ENCODE results near the gene LANCL1. TPM values are rescaled to one million over a fixed set of nuclear protein-coding genes. Genes with fewer than 3 reads are reported as not detected.
"Not testable (repeated sequence)": the region's sequence is repeated elsewhere in the genome, so short reads cannot be mapped to it uniquely, and the experiment has no call there.

LANCL1 gene
- total and polyA plus RNA-seq, 3 experiments from 2014 or later = 22.1 to 35.0 (median 32.7) TPM

DNA sequence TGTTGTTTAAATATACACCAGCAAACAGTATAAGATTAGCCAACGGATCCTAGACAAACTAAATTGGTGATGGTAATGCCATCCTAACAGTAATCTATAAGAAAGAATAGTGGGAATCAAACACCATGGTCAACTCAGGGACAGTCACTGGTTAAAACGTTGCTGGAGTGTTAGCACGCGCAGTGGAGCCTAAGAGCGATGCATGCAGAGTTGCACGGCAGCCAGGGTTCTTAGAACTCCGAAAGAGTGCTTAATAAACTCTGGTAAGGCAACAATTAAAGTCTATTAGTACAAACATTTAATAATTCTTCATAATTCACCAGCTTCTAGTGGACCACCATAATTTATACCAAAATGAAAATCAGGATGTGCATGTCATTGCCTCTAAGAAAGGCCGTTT is 22.2 kb downstream of the LANCL1 start:
- H3K27me3 ChIP-seq (ENCODE audit: insufficient read depth, low read length, poor library complexity, severe bottlenecking) = no peaks in the 10 kb centered on the region
- Mint-ChIP-seq H3K27ac (peak overlapping the region in 1 of 8 donors; percentile 13), H3K9me3 (peaks cover 0 to 8% (median 2%) of the 10 kb centered on the region in 5 donors), H3K27me3 (no peaks in the 10 kb centered on the region), H3K4me1 (peaks cover 22 to 37% (median 29%) of the 10 kb centered on the region in 3 donors), H3K4me3 (no peak overlapping the region), H3K36me3 (peaks cover 55 to 87% (median 57%) of the 10 kb centered on the region in 3 donors)
- H3K9me3 ChIP-seq (ENCODE audit: low read length) = no peaks in the 10 kb centered on the region
- no peak for DNase-seq
- ChIA-PET POLR2A (no interaction called here), CTCF (no interaction called here)
- H3K36me3 ChIP-seq (ENCODE audit: insufficient read depth, low read length) = peaks cover 4% of the 10 kb centered on the region
- H3K4me1 ChIP-seq (ENCODE audit: insufficient read depth, low read length) = no peaks in the 10 kb centered on the region
- no peak overlapping the region for H3K27ac ChIP-seq (ENCODE audit: low read depth, low read length)
- no peak overlapping the region for H3K4me3 ChIP-seq (ENCODE audit: low read length)

DNA sequence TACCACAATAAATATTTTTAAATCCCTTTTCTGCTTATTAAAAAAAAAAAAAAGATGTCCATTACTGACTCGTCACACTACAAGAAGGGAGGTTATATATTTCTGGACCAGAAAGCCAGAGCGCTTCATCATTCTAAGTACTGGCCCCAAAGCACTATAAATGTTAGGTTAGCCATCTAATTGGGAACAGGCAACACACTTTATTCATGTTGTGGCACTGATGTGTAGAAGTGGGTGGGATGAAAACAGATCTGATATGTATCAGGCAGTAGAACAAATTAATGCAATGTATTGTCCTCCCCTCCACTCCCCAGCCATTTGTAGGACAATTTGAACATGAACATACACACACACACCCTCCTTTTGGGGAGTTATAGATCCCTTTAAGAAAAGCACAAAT is 24.4 kb downstream of the LANCL1 start:
- peak overlapping the region in 1 of 8 donors; percentile 57 for H3K27ac Mint-ChIP-seq
- POLR2A ChIA-PET = no interaction called here

GRCh38 chr2:210450942-210451341 is 25.6 kb downstream of the LANCL1 start:
- DNase-seq; POLR2A ChIA-PET; H3K9me3 ChIP-seq (ENCODE audit: low read length); H3K36me3 ChIP-seq (ENCODE audit: insufficient read depth, low read length); H3K4me3 ChIP-seq (ENCODE audit: low read length); H3K27me3 ChIP-seq (ENCODE audit: insufficient read depth, low read length, poor library complexity, severe bottlenecking); CTCF ChIA-PET; H3K27ac Mint-ChIP-seq; H3K4me3 Mint-ChIP-seq; H3K4me1 ChIP-seq (ENCODE audit: insufficient read depth, low read length); H3K27me3 Mint-ChIP-seq; H3K27ac ChIP-seq (ENCODE audit: low read depth, low read length): not testable (repeated sequence)
- peaks cover 13 to 38% (median 26%) of the 10 kb centered on the region in 5 donors for H3K9me3 Mint-ChIP-seq
- peaks cover 64 to 94% (median 80%) of the 10 kb centered on the region in 3 donors for H3K36me3 Mint-ChIP-seq
- H3K4me1 Mint-ChIP-seq = peaks cover 35 to 52% (median 52%) of the 10 kb centered on the region in 3 donors

More for the DNA sequence above, 24.4 kb downstream of the LANCL1 start:
- Histone ChIP-seq H3K27me3 (ENCODE audit: insufficient read depth, low read length, poor library complexity, severe bottlenecking) (no peaks in the 10 kb centered on the region), H3K4me3 (ENCODE audit: low read length) (no peak overlapping the region), H3K9me3 (ENCODE audit: low read length) (no peaks in the 10 kb centered on the region), H3K4me1 (ENCODE audit: insufficient read depth, low read length) (no peaks in the 10 kb centered on the region), H3K27ac (ENCODE audit: low read depth, low read length) (no peak overlapping the region), H3K36me3 (ENCODE audit: insufficient read depth, low read length) (peaks cover 4% of the 10 kb centered on the region)
- no peak overlapping the region for H3K4me3 Mint-ChIP-seq
- no peaks in the 10 kb centered on the region for H3K27me3 Mint-ChIP-seq
- H3K9me3 Mint-ChIP-seq = peaks cover 9 to 29% (median 19%) of the 10 kb centered on the region in 5 donors
- no peak for DNase-seq
- CTCF ChIA-PET = no interaction called here
- H3K36me3 Mint-ChIP-seq = peaks cover 63 to 92% (median 71%) of the 10 kb centered on the region in 3 donors
- peaks cover 34 to 51% (median 42%) of the 10 kb centered on the region in 3 donors for H3K4me1 Mint-ChIP-seq

DNA sequence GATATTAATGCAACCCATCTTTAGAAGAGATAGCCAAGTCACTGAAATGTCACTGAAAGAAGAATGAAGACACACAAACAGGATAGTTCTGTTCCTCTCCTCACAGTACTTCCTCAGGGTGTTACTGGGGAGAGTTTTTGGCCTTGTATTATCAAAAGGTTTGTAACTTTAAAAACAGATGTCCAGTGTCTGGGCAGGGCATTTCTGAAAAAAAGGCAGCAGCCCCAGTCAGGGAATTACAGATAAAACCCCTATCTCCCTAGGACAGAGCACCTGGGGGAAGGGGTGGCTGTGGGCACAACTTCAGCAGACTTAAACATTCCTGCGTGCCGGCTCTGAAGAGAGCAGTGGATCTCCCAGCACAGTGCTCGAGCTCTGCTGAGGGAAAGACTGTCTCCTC is 30.8 kb downstream of the LANCL1 start:
- no peak for DNase-seq
- Mint-ChIP-seq H3K27me3 (no peaks in the 10 kb centered on the region), H3K4me1 (peaks cover 32 to 54% (median 54%) of the 10 kb centered on the region in 3 donors), H3K36me3 (peaks cover 37 to 81% (median 44%) of the 10 kb centered on the region in 3 donors), H3K9me3 (peaks cover 13 to 32% (median 26%) of the 10 kb centered on the region in 5 donors), H3K4me3 (no peak overlapping the region), H3K27ac (no peak overlapping the region)
- no peaks in the 10 kb centered on the region for H3K9me3 ChIP-seq (ENCODE audit: low read length)
- H3K27me3 ChIP-seq (ENCODE audit: insufficient read depth, low read length, poor library complexity, severe bottlenecking) = no peaks in the 10 kb centered on the region
- no peak overlapping the region for H3K27ac ChIP-seq (ENCODE audit: low read depth, low read length)
- no peaks in the 10 kb centered on the region for H3K4me1 ChIP-seq (ENCODE audit: insufficient read depth, low read length)
- POLR2A ChIA-PET = no interaction called here
- peaks cover 5% of the 10 kb centered on the region for H3K36me3 ChIP-seq (ENCODE audit: insufficient read depth, low read length)
- H3K4me3 ChIP-seq (ENCODE audit: low read length) = no peak overlapping the region
- CTCF ChIA-PET = interaction anchor here (1.7 kb wide), 1 partner anchor 57 kb away, joined by 8 read pairs; no protein-coding TSS in a partner anchor

GRCh38 chr2:210445116-210445707 is 31.3 kb downstream of the LANCL1 start:
- peaks cover 9% of the 10 kb centered on the region for H3K36me3 ChIP-seq (ENCODE audit: insufficient read depth, low read length)
- H3K9me3 ChIP-seq (ENCODE audit: low read length) = no peaks in the 10 kb centered on the region
- POLR2A ChIA-PET = no interaction called here
- Mint-ChIP-seq H3K27ac (no peak overlapping the region), H3K4me1 (peaks cover 27 to 49% (median 49%) of the 10 kb centered on the region in 3 donors), H3K36me3 (peaks cover 36 to 81% (median 39%) of the 10 kb centered on the region in 3 donors), H3K4me3 (no peak overlapping the region), H3K27me3 (no peaks in the 10 kb centered on the region), H3K9me3 (peaks cover 13 to 30% (median 25%) of the 10 kb centered on the region in 5 donors)
- H3K27me3 ChIP-seq (ENCODE audit: insufficient read depth, low read length, poor library complexity, severe bottlenecking) = no peaks in the 10 kb centered on the region
- H3K27ac ChIP-seq (ENCODE audit: low read depth, low read length) = no peak overlapping the region
- peak in 2 of 5 donors; percentile 9 to 13 for DNase-seq
- no peaks in the 10 kb centered on the region for H3K4me1 ChIP-seq (ENCODE audit: insufficient read depth, low read length)
- CTCF ChIA-PET = no interaction called here
- H3K4me3 ChIP-seq (ENCODE audit: low read length) = no peak overlapping the region

DNA sequence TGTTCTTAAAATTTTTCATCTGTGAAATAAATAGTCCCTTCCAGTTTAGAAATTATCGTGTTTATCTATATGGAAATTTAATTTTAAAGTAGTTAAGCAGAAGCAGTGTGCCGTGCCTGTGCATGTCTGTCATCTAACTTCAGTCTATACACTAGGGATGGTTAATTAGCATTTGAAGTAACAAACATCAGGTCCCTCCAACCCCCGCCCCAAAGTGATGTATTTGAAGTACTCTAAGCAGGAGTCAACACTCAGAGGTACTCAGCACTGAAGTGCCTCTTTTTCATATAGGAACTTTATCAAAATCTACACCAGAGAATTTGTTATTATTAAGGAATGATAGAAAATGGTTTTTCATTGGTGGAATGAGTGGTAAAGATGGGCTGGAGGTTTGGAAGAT is 33.0 kb downstream of the LANCL1 start:
- Histone ChIP-seq H3K9me3 (ENCODE audit: low read length) (no peaks in the 10 kb centered on the region), H3K4me3 (ENCODE audit: low read length) (no peak overlapping the region), H3K27me3 (ENCODE audit: insufficient read depth, low read length, poor library complexity, severe bottlenecking) (no peaks in the 10 kb centered on the region), H3K27ac (ENCODE audit: low read depth, low read length) (no peak overlapping the region), H3K36me3 (ENCODE audit: insufficient read depth, low read length) (peaks cover 21% of the 10 kb centered on the region), H3K4me1 (ENCODE audit: insufficient read depth, low read length) (no peaks in the 10 kb centered on the region)
- no peaks in the 10 kb centered on the region for H3K27me3 Mint-ChIP-seq
- H3K4me1 Mint-ChIP-seq = peaks cover 16 to 32% (median 32%) of the 10 kb centered on the region in 3 donors
- POLR2A ChIA-PET = no interaction called here
- CTCF ChIA-PET = no interaction called here
- peaks cover 10 to 22% (median 19%) of the 10 kb centered on the region in 5 donors for H3K9me3 Mint-ChIP-seq
- H3K27ac Mint-ChIP-seq = peak overlapping the region in 1 of 8 donors; percentile 5
- no peak overlapping the region for H3K4me3 Mint-ChIP-seq
- DNase-seq = no peak
- H3K36me3 Mint-ChIP-seq = peaks cover 27 to 81% (median 31%) of the 10 kb centered on the region in 3 donors

DNA sequence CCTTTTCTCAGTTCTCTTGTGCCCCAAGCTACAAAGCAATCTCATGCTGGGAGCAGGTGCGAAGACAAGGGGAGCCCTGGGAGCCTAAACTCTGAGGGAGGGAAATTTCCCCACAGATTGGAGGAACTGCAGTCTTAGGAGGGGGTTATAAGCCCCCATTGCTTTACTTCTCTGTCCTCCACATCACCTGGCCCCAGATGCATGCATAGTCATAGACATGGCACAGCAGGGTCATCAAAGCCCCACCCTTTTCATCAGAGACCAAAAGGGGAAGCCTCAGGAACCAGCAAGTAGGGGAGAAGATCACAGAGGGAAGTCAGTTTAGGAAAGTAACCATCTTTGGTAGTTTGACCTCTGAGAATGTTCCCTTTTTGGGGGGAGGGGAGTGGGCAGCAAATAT is 33.7 kb downstream of the LANCL1 start:
- H3K27ac Mint-ChIP-seq = peak overlapping the region in 2 of 8 donors; percentile 70 to 90
- H3K27me3 Mint-ChIP-seq = no peaks in the 10 kb centered on the region
- peaks cover 20 to 80% (median 27%) of the 10 kb centered on the region in 3 donors for H3K36me3 Mint-ChIP-seq
- ChIA-PET CTCF (no interaction called here), POLR2A (no interaction called here)
- Histone ChIP-seq H3K4me3 (ENCODE audit: low read length) (no peak overlapping the region), H3K9me3 (ENCODE audit: low read length) (no peaks in the 10 kb centered on the region), H3K36me3 (ENCODE audit: insufficient read depth, low read length) (peaks cover 22% of the 10 kb centered on the region), H3K4me1 (ENCODE audit: insufficient read depth, low read length) (no peaks in the 10 kb centered on the region), H3K27ac (ENCODE audit: low read depth, low read length) (no peak overlapping the region), H3K27me3 (ENCODE audit: insufficient read depth, low read length, poor library complexity, severe bottlenecking) (no peaks in the 10 kb centered on the region)
- H3K4me3 Mint-ChIP-seq = no peak overlapping the region
- DNase-seq = no peak
- H3K9me3 Mint-ChIP-seq = peaks cover 3 to 16% (median 13%) of the 10 kb centered on the region in 5 donors
- H3K4me1 Mint-ChIP-seq = peaks cover 10 to 26% (median 26%) of the 10 kb centered on the region in 3 donors

GRCh38 chr2:210442457-210442856 is 34.1 kb downstream of the LANCL1 start:
- no peak for DNase-seq
- Histone ChIP-seq H3K4me3 (ENCODE audit: low read length) (no peak overlapping the region), H3K4me1 (ENCODE audit: insufficient read depth, low read length) (no peaks in the 10 kb centered on the region), H3K27me3 (ENCODE audit: insufficient read depth, low read length, poor library complexity, severe bottlenecking) (no peaks in the 10 kb centered on the region), H3K27ac (ENCODE audit: low read depth, low read length) (no peak overlapping the region), H3K9me3 (ENCODE audit: low read length) (no peaks in the 10 kb centered on the region), H3K36me3 (ENCODE audit: insufficient read depth, low read length) (peaks cover 22% of the 10 kb centered on the region)
- Mint-ChIP-seq H3K9me3 (peaks cover 0 to 12% (median 10%) of the 10 kb centered on the region in 5 donors), H3K4me1 (peaks cover 8 to 21% (median 21%) of the 10 kb centered on the region in 3 donors), H3K36me3 (peaks cover 16 to 80% (median 25%) of the 10 kb centered on the region in 3 donors), H3K4me3 (no peak overlapping the region), H3K27me3 (no peaks in the 10 kb centered on the region), H3K27ac (peak overlapping the region in 1 of 8 donors; percentile 15)
- POLR2A ChIA-PET = no interaction called here
- CTCF ChIA-PET = no interaction called here

Measured in CD8-positive, alpha-beta memory T cell (primary cell).